ENCODE measurements around the gene CHRND. TPM values are rescaled to one million over a fixed set of nuclear protein-coding genes. Genes with fewer than 3 reads are reported as not detected.
A peak's percentile ranks its signal among the peaks of the same experiment; 100 is the strongest.

Gene CHRND
- total RNA-seq, 2 experiments from 2014 or later = not detected

DNA sequence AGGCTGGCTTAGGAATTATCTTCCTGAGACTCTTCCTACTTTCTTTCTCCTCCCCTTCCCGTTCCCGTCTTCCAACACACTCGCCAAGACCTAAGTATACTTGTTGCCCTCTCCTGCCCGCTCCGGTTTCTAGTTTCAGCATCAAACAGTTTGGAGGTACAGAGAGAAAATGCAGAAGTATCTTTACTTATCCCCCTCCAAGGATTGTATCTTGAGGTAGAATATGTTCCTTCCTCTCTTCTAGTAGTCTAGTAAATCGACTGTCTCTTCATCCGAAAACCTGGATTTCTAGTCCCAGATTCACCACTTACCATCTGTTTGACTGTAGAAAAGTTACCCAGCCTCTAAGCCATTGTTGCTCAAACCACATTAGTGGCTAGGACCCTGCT lies 25.3 kb downstream of the CHRND start:
- intact Hi-C loops (cut with micrococcal nuclease) = no loop called here
- no peak for ATAC-seq
- peaks cover 65% of the 10 kb centered on the region for H3K4me1 Mint-ChIP-seq (ENCODE audit: low read depth)
- peaks cover 56% of the 10 kb centered on the region for H3K36me3 Mint-ChIP-seq (ENCODE audit: low read depth)
- peak overlapping the region; percentile 90 for H3K4me3 Mint-ChIP-seq
- H3K27me3 Mint-ChIP-seq = no peaks in the 10 kb centered on the region
- H3K9me3 Mint-ChIP-seq = peaks cover 4% of the 10 kb centered on the region
- TF ChIP-seq CTCF (IDR thresholded peaks at IDR 0.05) = no peak
- H3K27ac Mint-ChIP-seq = peak overlapping the region; percentile 99
- ChIA-PET POLR2A (interaction anchor here (0.5 to 1.4 kb wide), 9 partner anchors 9 to 713 kb away, joined by 3 to 7 read pairs (median 3); no protein-coding TSS in a partner anchor), CTCF (interaction anchor here (1.1 to 1.3 kb wide), 2 partner anchors 11 to 12 kb away, joined by 3 to 4 read pairs; no protein-coding TSS in a partner anchor)
- DNase-seq = no peak

DNA sequence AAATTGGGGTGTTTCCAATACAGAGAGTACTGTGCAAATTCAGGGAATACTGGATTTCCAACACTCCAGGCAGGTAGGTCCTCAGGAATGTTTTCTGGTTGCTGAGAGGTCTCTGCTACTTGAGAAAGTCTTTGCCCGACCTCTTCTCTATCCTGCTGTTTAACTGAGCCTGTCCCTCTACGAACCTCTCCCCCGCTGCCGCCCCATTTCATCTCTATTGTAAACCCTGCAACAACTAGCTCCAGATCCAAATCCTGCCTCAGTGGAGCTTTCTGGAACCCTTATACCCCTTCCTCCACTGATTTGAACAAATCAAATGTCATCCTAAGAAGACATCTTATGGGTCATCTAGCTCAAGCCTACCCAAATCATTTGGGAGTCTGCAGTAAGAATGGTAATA lies 25.8 kb downstream of the CHRND start:
- H3K36me3 Mint-ChIP-seq (ENCODE audit: low read depth) = peaks cover 56% of the 10 kb centered on the region
- CTCF ChIA-PET = no interaction called here
- intact Hi-C loops (cut with micrococcal nuclease) = no loop called here
- peak overlapping the region; percentile 99 for H3K27ac Mint-ChIP-seq
- DNase-seq (no peak), ATAC-seq (no peak)
- peak overlapping the region; percentile 90 for H3K4me3 Mint-ChIP-seq
- H3K9me3 Mint-ChIP-seq = peaks cover 4% of the 10 kb centered on the region
- POLR2A ChIA-PET = interaction anchor here (1.0 kb wide), 1 partner anchor 12 kb away, joined by 3 read pairs; the partner anchor contains the start of gene CHRNG
- H3K4me1 Mint-ChIP-seq (ENCODE audit: low read depth) = peaks cover 62% of the 10 kb centered on the region
- no peaks in the 10 kb centered on the region for H3K27me3 Mint-ChIP-seq
- no peak for TF ChIP-seq CTCF (IDR thresholded peaks at IDR 0.05)

DNA sequence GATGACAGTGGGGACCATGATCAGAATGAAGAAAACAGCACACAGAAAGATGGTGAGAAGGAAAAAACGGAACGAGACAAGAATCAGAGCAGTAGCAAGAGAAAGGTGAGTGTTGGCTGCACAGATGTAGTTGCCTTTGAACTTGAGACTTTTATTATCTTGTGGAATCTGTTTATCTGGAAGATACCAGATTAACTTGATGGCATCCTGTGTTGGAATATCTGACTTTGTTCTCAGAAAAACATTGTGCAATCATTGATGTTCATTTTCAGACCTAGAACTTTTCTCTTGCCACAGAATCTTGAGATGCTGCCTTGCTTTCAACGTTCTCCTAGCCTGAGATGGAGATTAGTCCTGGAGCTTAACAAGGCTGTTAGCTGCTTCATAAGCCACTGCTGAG lies 30.5 kb downstream of the CHRND start:
- DNase-seq = no peak
- Mint-ChIP-seq H3K27me3 (no peaks in the 10 kb centered on the region), H3K36me3 (ENCODE audit: low read depth) (peaks cover 40% of the 10 kb centered on the region), H3K4me3 (no peak overlapping the region), H3K4me1 (ENCODE audit: low read depth) (peaks cover 34% of the 10 kb centered on the region), H3K27ac (peak overlapping the region; percentile 25), H3K9me3 (no peaks in the 10 kb centered on the region)
- no peak for TF ChIP-seq CTCF (IDR thresholded peaks at IDR 0.05)
- intact Hi-C loops (cut with micrococcal nuclease) = no loop called here
- ChIA-PET POLR2A (no interaction called here), CTCF (no interaction called here)
- no peak for ATAC-seq

DNA sequence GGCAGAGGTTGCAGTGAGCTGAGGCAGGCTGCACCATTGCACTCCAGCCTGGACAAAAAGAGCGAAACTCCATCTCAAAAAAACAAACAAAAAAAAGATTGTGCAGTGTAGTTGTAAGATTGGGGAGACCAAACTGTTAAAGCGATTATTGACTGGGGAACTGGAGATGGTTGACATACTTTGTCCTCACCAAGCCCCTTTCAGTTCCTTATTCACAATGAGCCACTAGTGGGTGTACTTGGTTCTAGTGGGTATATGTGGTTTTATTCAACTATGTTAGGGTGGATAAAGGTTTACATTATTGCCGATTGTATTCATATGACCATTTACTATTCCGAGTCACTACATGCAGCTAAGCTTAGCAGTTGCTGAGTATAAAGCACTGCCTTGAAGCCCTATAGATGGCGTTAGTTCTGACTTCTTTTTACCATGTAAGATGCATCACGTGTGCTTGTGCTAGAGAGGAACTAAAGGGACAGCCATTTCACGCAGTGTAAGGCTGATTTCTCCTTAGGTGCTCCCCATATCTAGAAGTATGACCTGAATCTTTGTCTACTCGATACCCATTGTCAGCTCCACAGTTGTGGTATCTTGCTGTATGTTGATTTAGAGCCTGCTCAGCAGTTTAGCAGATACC lies 36.7 kb downstream of the CHRND start:
- no peak overlapping the region for H3K27ac Mint-ChIP-seq
- no peaks in the 10 kb centered on the region for H3K27me3 Mint-ChIP-seq
- ATAC-seq = no peak
- POLR2A ChIA-PET = interaction anchor here (2.0 kb wide), 1 partner anchor 12 kb away, joined by 7 read pairs; the partner anchor contains the start of genes EIF4E2 and TIGD1
- H3K36me3 Mint-ChIP-seq (ENCODE audit: low read depth) = peaks cover 38% of the 10 kb centered on the region
- no peaks in the 10 kb centered on the region for H3K4me1 Mint-ChIP-seq (ENCODE audit: low read depth)
- intact Hi-C loops (cut with micrococcal nuclease) = no loop called here
- DNase-seq = no peak
- H3K4me3 Mint-ChIP-seq = no peak overlapping the region
- CTCF ChIA-PET = interaction anchor here (1.2 kb wide), 1 partner anchor 12 kb away, joined by 4 read pairs; the partner anchor contains the start of genes EIF4E2 and TIGD1
- TF ChIP-seq CTCF (IDR thresholded peaks at IDR 0.05) = no peak
- H3K9me3 Mint-ChIP-seq = no peaks in the 10 kb centered on the region

- DNase-seq = no peak
- intact Hi-C loops (cut with micrococcal nuclease) = no loop called here
- ChIA-PET CTCF (interaction anchor here (1.0 kb wide), 1 partner anchor 13 kb away, joined by 3 read pairs; the partner anchor contains the start of genes EIF4E2 and TIGD1), POLR2A (interaction anchor here (2.0 kb wide), 1 partner anchor 13 kb away, joined by 7 read pairs; the partner anchor contains the start of genes EIF4E2 and TIGD1)
- Mint-ChIP-seq H3K4me1 (ENCODE audit: low read depth) (no peaks in the 10 kb centered on the region), H3K4me3 (no peak overlapping the region), H3K27me3 (no peaks in the 10 kb centered on the region), H3K36me3 (ENCODE audit: low read depth) (peaks cover 42% of the 10 kb centered on the region), H3K9me3 (no peaks in the 10 kb centered on the region), H3K27ac (no peak overlapping the region)
- ATAC-seq = no peak
- TF ChIP-seq CTCF (IDR thresholded peaks at IDR 0.05) = no peak
These were observed 37.6 kb downstream of the CHRND start for GRCh38 chr2:232563580-232563979.
